ENCODE measurements around the gene ADAP2.

DNA sequence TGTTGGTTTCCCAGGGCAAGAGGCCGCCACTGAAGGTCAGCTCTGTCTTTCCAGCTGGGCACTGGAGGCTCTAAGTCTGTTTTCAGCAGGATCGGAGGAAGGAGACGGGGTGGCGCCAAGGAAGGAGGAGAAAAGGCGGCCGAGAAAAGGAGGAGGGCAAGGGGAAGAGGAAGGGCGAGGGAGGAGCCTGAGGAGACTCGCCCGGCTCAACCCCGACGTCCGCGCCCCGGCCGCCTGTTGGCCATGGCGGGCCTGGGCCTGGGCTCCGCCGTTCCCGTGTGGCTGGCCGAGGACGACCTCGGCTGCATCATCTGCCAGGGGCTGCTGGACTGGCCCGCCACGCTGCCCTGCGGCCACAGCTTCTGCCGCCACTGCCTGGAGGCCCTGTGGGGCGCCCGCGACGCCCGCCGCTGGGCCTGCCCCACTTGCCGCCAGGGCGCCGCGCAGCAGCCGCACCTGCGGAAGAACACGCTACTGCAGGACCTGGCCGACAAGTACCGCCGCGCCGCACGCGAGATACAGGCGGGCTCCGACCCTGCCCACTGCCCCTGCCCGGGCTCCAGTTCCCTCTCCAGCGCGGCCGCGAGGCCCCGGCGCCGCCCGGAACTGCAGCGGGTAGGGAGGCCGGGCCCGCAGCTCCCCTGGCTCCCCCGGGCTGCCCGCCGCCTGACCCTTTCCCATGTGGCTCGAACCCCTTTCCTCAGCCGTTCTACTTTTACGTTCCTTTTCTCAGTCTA lies 49.3 kb downstream of the ADAP2 start, which contains the start of gene RNF135:
- TF ChIP-seq CTCF (IDR thresholded peaks at IDR 0.05 in 8 of 11, conservative IDR thresholded peaks at IDR 0.05 in 3 of 11) (peak in 10 of 11 experiments; percentile 22 to 64 (median 52)), POLR2A (IDR thresholded peaks at IDR 0.05) (peak in 1 of 3 donors; percentile 63), POLR2AphosphoS5 (IDR thresholded peaks at IDR 0.05) (peak; percentile 82 to 90 (median 90))
